GM19468 (cell line): ENCODE measurements around the gene TRPC6.
"Not testable (repeated sequence)": the region's sequence is repeated elsewhere in the genome, so short reads cannot be mapped to it uniquely, and the experiment has no call there.

Experiments
- ATAC-seq: cut with Tn5 transposase; IDR thresholded peaks from one replicate; pipeline ENCODE4 v1.9.1; 2021; ENCODE audit warnings: mild to moderate bottlenecking, moderate library complexity, moderate number of reproducible peaks; ENCODE audit not compliant: unreplicated experiment; ENCODE audit errors: extremely low read depth

TRPC6 gene

DNA sequence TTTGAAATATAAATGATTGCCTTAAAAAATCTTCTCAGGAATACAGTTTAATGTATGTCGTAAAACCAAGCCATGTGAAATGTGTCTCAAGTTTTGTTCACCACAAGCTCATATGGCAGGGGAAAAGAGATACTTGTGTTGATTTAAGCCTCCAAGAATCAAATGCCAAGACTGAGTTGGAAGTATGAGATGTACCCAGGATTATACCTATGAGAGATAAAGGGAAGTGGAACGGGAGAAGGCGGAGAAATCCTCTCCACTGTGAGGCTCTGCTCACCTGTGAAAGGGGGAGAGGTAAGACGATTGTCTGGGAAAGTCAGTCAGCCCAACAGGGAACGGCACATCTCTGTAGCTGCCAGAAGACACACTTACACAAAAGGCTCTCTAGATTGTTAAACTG lies 124.8 kb downstream of the TRPC6 start:
- ATAC-seq = no peak

DNA sequence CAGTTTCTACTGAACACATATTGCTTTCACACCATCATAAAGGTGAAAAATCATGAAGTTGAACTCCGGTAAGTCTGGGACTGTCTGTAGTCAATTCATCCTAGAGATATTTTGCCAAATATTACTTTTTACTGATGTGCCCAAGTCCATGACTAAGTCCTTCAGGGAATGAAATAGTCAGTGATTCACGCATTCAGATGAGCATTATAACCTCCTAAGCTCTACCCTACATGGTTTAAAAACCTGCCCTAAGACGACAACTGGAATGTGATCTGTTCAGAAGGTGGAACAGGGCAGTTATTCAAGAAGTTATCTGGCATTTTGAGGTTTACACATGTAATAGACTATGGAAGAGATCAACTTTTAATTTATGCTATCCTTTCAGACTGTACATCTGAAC lies 125.6 kb downstream of the TRPC6 start:
- ATAC-seq = no peak

DNA sequence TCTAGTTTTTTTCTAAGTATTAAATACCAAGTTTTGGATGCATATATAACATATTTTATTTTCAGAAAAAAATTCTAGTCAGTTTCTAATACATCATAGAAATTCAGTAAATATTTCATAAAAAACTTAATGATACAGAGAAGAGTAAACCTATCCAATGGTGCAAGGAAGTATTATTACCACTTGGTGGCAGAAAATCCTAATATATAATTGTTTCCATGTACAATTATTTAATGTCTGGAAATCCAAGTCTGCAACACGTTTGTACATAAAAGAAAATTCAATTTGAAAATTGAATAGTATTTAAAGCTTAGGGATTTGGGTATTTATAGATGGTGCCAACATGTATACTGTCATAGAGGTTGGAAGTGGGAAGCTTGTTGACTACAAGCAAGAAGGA lies 127.0 kb downstream of the TRPC6 start:
- ATAC-seq = no peak

DNA sequence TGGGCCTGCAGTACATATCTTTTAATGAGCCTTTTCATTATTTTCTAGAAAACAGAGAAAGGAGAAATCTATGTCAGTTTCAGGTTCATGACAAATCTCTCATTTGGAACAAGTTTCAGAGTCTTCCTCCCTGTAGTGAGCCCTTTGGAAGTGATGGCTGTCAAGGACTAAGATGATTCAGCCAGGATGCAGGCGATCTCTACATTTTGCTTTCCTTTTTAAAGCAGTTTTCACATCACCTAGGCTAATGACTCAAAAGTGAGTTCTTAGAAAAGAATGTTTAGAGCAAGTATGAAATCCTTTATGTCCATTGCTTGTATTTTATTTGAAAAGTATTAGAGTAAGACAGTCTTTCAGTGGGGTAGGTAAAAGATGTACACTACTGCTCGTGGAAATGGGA lies 130.1 kb downstream of the TRPC6 start:
- ATAC-seq = no peak

DNA sequence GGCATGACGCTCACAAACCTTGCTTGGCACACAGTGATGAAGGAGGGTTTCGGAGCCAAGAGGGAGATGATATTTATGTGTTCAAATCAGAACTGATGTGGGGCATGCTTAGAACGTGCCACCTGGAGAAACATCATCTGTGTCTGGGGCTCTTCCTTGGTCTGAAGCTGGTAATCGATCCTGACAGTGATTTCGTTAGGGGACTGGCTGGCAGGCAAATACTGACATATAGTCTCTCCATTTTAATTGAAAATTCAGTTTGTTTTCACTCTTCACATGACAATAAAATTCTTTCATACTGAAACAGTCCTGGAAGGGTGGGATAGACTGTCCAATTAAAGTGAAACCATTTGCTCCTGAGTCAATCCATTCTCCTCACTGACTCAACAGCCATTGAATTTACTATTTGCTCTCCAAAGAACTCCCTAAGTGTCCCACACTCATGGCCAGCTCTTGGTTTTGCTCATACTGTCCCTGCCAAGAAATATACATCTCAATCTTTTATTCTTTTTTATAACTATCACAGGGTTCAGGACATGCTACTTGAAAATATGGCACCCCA lies 134.8 kb downstream of the TRPC6 start:
- ATAC-seq = no peak

DNA sequence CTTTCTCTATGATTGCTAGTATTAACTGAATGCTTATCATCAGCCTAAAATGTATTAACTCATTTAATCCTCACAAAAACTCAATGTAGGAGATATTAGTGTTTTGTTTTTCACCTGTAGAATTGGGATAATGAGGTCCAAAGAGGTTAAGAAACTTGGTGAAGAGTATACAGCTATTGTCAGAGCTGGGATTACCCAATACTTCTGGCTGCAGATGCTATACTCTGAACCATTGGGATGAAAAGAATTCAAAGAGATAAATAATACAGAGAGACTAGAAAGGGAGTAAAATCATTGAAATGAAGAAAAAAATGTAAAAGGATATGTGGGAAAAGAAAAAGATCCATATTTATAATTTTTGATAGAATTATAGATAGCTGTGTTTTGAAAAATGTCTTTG lies 137.1 kb downstream of the TRPC6 start:
- ATAC-seq = no peak

DNA sequence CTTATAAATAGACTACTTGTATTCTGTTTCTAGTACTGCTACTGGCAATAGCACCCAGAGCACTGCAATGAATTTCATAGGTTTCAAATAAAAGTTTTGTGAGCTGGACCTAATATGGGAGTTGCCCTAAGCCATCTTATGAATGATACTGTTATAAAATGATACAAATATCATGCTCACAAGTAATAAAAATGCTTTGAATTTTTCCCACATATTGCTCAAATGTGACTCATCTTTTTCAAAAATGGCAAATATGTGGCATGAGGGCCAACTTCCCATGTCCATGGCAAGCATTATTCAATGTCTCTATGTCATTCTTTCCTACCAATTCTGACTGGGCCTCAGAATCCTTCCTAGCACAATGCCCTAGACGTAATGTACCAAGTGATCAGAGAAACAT lies 137.6 kb downstream of the TRPC6 start:
- ATAC-seq = no peak

DNA sequence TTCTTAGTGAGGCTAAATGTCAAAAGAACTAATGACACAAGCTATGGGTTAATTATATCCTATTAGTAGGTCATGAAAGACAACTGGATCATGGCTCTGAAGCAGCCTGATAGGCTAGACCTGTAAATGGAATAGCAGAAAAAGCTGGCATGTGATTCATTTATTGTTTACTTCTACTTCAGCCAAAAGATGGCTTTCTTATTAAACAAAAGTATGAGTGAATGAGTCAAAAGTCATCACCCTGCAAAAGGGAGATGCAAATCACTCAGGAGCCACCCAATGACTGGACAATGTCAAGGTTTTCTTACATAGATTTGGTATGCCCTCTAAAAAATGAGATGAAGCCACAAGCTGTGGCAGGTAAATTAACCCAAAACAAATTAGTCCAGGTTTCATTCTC lies 138.0 kb downstream of the TRPC6 start:
- ATAC-seq = no peak

DNA sequence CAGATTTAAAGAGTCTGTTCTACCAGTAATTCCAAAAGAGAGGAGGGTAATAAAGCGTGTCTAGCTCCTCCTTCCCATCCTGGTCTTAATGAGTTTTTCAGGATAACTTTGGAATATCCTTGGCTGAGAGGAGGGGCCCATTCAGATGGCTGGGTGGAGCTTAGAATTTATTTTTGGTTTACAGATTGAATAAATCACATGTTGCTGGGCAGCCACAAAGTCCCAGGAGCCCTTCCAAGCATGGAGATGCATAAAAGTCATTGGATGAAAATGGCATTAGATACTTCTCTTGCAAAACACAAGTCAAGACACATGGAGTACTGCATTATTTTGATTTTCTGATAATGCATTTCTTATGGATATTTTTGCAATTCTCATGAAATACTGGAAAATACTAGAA lies 139.0 kb downstream of the TRPC6 start:
- no peak for ATAC-seq

DNA sequence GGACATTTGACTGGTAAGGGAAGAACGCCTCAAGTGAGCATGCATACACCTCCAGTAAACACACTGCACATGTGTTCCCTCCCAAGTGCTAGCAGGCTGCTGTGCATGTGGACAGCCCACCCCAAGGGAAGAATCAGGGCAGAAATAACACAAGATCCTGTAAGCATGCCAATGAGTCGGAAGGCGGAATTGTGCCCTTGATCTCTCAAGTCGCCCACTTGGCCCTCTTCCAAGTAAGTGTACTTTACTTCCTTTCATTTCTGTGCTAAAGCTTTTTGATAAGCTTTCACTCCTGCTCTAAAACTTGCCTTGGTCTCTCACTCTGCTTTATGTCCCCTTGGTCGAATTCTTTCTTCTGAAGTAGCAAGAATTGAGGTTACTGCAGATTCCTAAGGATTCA lies 139.6 kb downstream of the TRPC6 start:
- ATAC-seq = no peak

DNA sequence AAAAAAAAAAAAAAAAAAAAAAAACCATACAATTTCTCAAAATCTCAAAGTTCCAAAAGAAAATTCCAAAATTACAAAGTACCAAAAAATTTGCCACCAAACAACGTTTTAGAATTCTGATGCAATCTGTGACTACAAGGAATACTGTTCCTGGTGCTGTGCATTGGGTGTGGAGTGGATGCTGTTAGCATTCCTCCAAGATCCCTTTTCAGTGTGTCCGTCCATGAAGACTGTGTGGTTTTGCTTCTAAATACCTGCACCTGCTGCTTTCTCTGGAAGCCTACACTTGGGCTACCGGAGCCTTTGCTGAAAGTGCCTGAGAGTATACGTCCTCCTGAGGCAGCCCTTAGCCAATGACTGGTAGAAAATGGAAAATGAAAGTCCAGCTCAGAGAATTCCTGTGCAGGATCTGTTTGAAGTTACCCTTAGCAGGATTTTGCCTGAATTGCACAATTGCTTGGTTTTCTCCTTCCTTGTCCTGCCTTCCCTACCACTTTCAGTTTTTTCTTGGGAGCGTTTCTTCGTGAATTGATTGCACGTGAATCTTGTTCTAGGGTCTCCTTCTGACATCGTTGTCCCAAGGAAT lies 140.8 kb downstream of the TRPC6 start:
- ATAC-seq = no peak

DNA sequence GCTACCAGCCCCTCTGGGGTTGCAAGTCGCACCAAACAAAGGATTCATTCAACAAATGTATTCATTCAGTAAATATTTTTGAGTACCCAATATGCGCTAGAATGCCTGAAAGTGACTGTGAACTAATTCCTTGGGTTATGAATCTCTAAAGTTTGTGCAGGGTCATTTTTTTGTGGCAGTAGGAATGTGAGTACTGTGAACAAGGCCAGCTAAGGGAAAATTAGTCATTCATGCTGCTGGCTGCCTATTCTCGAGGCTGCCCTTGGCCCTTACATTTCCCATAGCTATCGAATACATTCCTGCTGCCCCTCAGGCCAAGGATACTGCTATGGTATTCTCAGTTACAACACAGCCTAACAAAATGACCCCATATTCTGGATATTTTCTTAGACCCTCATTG lies 141.6 kb downstream of the TRPC6 start:
- ATAC-seq = no peak

DNA sequence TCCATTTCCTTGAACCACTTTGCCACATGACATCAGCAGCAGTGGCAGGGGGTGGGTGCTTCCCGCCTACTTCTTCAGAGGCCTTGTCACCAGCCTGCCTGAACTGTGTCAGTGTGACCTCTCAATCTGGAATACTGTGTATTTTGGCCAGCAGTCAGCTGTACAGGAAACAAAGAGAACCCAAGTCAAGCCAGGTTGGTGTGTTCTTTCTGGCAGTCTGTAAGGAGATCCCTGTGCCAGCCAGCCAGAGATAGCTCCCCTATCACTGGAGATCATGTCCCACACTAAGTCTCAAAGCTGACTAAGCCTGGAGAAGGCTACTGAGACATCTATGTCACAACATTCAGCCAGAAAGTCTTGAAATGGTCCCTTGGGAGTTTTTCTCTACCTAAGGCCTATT lies 142.1 kb downstream of the TRPC6 start:
- ATAC-seq = no peak

DNA sequence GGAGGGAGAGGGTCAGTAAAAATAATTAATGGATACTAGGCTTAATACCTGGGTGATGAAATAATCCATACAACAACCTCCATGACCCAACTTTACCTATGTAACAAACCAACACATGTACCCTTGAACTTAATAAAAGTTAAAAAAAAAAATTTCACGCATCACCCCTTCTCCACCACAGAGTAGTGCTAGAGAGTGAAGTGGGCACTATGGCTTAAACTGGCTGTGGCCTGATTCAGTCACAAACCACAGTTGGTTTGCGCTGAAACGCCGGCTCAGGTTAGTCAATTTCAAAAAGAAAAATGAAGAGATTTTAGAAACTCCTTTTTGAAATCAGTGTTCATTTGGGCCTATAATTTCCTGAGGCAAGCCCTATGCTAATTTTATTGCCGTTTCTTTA lies 144.3 kb downstream of the TRPC6 start:
- no peak for ATAC-seq

DNA sequence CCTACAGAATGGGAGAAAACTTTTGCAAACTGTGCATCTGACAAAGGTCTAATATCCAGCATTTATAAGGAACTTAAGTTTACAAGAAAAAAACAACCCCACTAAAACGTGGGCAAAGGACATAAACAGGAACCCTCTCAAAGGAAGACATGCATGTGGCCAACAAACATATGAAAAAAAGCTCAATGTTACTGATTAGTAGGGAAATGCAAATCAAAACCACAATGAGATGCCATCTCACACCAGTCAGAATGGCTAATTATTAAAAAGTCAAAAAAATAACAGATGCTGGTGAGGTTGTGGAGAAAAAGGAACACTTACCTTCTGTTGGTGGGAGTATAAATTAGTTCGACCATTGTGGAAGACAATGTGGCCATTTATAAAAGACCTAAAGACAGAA lies 145.1 kb downstream of the TRPC6 start:
- ATAC-seq = not testable (repeated sequence)

DNA sequence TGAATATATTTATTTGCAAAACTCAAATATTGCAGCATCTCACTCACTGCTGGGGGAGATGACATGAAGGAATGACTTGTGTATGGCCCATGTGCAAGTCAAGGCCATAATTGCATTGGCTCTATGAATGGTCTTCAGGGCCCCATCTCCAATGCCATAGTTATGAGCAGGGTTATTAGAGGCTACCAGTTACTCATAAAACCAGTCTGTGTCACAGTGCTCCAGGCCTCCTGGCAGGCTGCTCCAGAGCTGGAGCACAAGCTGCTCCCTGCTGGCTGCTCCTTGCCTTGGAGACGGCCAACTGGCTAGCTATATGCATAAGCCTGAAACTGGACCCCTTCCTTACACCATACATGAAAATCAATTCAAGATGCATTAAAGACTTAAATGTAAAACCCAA lies 145.7 kb downstream of the TRPC6 start:
- no peak for ATAC-seq

DNA sequence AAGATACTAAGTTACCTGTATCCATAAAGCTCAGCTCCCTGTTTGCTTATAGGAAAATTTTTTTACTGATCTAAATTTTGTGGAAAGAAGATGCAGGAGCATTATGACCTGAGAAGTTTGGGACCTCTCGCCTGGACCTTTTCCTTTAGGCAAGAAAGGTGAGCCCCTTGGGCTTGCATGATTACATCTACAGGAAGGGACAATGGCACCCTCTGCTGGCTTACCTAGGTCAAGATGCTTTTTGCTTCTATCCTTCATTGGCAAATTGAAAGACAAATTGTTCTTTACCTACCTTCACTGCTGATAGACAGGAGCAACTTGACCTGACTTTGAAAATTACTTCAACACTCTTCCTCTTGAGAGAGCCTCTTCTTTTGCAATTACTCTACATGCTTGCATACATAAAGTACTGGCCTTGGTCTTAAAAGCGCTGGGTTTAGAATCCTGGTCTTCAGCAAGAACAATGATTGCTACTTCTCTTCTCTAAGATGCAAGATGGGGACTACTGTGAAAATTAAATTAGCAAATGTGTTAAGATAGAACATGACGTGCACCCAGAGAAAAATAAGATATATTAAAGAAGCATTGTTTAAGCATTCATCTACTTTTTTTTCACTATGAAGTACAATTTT lies 147.2 kb downstream of the TRPC6 start:
- no peak for ATAC-seq

DNA sequence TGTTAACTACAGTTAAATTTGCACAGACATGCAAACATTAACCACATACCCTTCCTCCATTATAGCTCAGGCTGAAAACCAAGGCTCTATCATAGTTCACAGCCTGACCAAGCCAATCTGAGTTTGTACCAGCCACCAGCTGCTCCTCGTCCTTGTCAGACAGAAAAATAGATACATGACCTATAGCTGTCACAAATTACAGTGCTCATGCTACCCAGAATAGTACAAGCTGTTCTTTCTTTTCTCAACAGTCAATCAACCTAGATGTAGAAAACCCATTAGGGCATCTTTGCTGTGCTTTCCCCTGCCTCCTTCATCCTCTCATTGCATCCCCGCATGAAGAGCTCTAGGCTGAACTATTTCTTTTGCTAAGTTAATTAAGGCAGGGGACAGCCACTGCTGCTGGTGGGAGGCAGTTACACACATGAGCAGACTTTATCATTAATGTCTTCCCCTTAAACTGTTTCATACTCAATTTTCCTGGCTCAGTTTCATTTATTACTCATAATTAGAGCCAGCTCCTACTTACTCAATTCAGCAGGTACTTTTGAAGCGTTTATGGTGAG lies 148.3 kb downstream of the TRPC6 start:
- ATAC-seq = no peak

DNA sequence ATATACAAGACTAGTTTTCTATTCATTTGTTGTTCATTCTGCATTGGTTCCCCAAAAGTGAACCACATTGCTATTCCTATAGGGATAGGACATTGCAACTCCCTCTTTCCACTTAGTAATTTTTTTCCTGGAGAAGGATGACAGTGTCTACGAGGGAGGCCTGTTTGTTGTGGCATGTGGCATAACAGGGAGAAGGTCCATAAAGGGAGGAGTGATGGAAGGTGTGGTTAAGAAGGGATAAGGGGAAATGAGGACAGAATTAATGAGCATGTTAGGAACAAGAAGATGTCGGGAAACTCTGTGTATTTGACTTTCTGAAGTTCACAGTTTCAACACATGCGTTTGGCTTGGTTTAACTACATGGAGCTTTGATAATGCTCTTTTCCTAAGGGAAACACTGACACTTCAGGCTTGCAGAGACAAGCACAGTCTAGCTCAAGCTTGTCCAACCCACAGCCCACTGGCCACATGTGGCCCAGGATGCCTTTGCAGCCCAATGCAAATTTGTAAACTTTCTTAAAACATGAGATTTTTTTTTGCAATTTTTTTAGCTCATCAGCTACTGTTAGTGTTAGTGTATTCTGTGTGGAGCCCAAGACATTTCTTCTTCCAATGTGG lies 149.7 kb downstream of the TRPC6 start:
- ATAC-seq = no peak

DNA sequence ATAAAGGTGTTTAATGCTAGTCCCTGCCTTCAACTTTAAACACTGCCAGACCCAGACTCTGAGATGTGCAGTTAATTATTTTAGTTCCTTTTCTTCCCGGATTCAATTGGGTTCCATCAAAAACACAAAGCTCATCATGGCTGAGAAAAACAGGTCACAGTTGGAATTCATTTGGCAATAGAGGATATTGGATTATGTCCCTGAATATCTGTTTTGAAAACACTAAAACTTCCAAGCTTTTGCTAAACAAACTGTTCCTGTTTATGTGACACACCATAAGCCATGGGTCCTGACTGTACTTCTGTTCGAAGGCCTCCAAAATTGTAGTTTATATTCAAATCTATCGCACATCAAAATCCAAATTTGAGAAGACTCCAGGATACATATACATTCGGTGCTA lies 150.7 kb downstream of the TRPC6 start:
- no peak for ATAC-seq

DNA sequence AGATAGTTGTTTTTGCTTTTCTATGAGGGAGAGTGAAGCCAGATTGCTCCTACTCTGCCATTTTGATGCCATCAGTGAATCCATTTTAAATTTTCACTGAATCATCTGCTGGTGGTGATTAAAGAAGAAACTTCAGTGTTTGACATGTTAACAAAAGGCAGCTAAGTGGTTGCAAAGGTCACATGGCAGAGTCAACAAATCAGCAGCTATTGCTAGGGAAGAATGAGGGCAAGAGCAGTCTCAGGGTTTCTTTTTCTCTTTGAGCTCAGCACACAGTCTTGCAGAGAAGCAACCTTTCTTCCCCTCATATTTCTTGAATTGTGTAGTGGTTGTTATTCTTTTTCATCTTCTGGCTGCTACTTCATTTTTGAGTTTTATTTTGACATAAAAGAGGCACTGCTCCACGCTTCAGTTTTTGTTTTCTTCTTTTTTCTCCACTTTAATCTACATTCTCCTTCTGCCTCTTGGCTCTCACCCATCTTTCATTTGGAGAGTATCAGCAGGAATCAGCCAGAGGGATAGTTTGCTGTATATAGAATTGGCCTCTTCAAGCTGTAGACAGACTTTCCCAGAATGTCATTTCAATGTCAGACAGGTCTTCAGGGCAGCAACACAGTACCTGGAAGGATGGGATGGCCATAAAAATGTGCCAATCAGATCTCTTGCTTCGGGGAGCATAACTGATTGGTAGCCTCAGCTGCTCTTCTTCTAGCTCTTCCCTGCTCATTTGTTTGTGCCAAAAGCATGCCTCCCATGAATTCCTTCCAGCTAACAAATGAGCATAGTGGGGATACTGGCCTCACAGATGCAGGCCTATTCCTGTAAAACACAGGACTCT lies 153.9 kb downstream of the TRPC6 start:
- ATAC-seq = no peak
